ENCODE results near the gene ZBTB24. TPM values are rescaled to one million over a fixed set of nuclear protein-coding genes. Genes with fewer than 3 reads are reported as not detected.

ZBTB24 gene
- polyA plus RNA-seq, 3 donors, result 3.1 to 4.7 (median 3.4) TPM

- no peak overlapping the region for H3K4me3 ChIP-seq (replicated peaks in 1 of 3; ENCODE audit: low read depth in 2 of 3, low read length in 3 of 3)
- DNase-seq, result no peak
- H3K9me3 Mint-ChIP-seq, result peaks cover 0 to 5% (median 0%) of the 10 kb centered on the region in 7 donors
- H3K9me3 ChIP-seq (replicated peaks in 1 of 2; ENCODE audit: control insufficient read depth in 1 of 2, insufficient read depth in 1 of 2, low read length in 2 of 2), result peaks cover 0 to 2% of the 10 kb centered on the region in 2 donors
- no peak overlapping the region for H2AFZ ChIP-seq (ENCODE audit: insufficient read depth, low read depth, low read length, poor library complexity, severe bottlenecking)
- 100% methylated on average over 3 of the region's 6 CpGs for WGBS (ENCODE audit: insufficient coverage)
- intact Hi-C loops (cut with micrococcal nuclease), result loop anchor here in 1 of 2 donors (5.0 to 10.0 kb wide), 2 partner anchors 75 to 363 kb away; partner anchors contain the start of genes CD164, CEP57L1 and SESN1
- TF ChIP-seq CTCF (IDR thresholded peaks at IDR 0.05), result no peak
- peak overlapping the region in 4 of 7 donors; percentile 16 to 70 (median 68) for H3K27ac Mint-ChIP-seq
- H3K27ac ChIP-seq (ENCODE audit: low read depth in 1 of 2, low read length in 2 of 2), result no peak overlapping the region
- peaks cover 12 to 26% of the 10 kb centered on the region in 2 donors for H3K36me3 ChIP-seq (replicated peaks in 1 of 2; ENCODE audit: control insufficient read depth in 1 of 2, insufficient read depth in 2 of 2, low read length in 2 of 2)
- H3K27me3 ChIP-seq (ENCODE audit: control insufficient read depth in 2 of 2, insufficient read depth in 2 of 2, low read length in 2 of 2), result no peaks in the 10 kb centered on the region
- peaks cover 17% of the 10 kb centered on the region for H4K20me1 ChIP-seq (ENCODE audit: insufficient read depth, low read length)
- peaks cover 49% of the 10 kb centered on the region for H3K4me1 Mint-ChIP-seq
- H3K9ac ChIP-seq (ENCODE audit: insufficient read depth, low read length, poor library complexity, severe bottlenecking), result no peak overlapping the region
- H3K4me1 ChIP-seq (ENCODE audit: control insufficient read depth in 1 of 2, insufficient read depth in 2 of 2, low read length in 2 of 2), result peaks cover 49 to 57% of the 10 kb centered on the region in 2 donors
- no peaks in the 10 kb centered on the region for H3K27me3 Mint-ChIP-seq (ENCODE audit: low read depth in 3 of 3)
- H3K36me3 Mint-ChIP-seq, result peaks cover 24 to 32% of the 10 kb centered on the region in 2 donors
- H3K79me2 ChIP-seq (ENCODE audit: insufficient read depth, low read length), result peaks cover 33% of the 10 kb centered on the region
- no peak overlapping the region for H3K4me2 ChIP-seq (replicated peaks; ENCODE audit: extremely low read depth, low read length, poor library complexity, severe bottlenecking)
- H3K4me3 Mint-ChIP-seq, result no peak overlapping the region
Observed at GRCh38 chr6:109457562-109457996, 25.4 kb downstream of the ZBTB24 start.

- peak overlapping the region; percentile 73 to 96 for H3K4me3 Mint-ChIP-seq
- H3K36me3 ChIP-seq (replicated peaks in 1 of 2; ENCODE audit: control insufficient read depth in 1 of 2, insufficient read depth in 2 of 2, low read length in 2 of 2), result peaks cover 14 to 26% of the 10 kb centered on the region in 2 donors
Observed at GRCh38 chr6:109456710-109457561, 26.1 kb downstream of the ZBTB24 start.

More at GRCh38 chr6:109456710-109457561, 26.1 kb downstream of the ZBTB24 start:
- H3K27me3 ChIP-seq (ENCODE audit: control insufficient read depth in 2 of 2, insufficient read depth in 2 of 2, low read length in 2 of 2), result no peaks in the 10 kb centered on the region
- peaks cover 40% of the 10 kb centered on the region for H3K79me2 ChIP-seq (ENCODE audit: insufficient read depth, low read length)
- H3K9me3 ChIP-seq (replicated peaks in 1 of 2; ENCODE audit: control insufficient read depth in 1 of 2, insufficient read depth in 1 of 2, low read length in 2 of 2), result peaks cover 0 to 2% of the 10 kb centered on the region in 2 donors
- TF ChIP-seq CTCF (IDR thresholded peaks at IDR 0.05), result no peak
- peaks cover 49 to 57% of the 10 kb centered on the region in 2 donors for H3K4me1 ChIP-seq (ENCODE audit: control insufficient read depth in 1 of 2, insufficient read depth in 2 of 2, low read length in 2 of 2)
- WGBS (ENCODE audit: insufficient coverage), result 88% methylated on average over 8 of the region's 16 CpGs
- H3K9ac ChIP-seq (ENCODE audit: insufficient read depth, low read length, poor library complexity, severe bottlenecking), result no peak overlapping the region
- H4K20me1 ChIP-seq (ENCODE audit: insufficient read depth, low read length), result peaks cover 21% of the 10 kb centered on the region
- H3K27ac ChIP-seq (ENCODE audit: low read depth in 1 of 2, low read length in 2 of 2), result no peak overlapping the region
- Mint-ChIP-seq H3K27ac (peak overlapping the region in 6 of 7 donors; percentile 13 to 96 (median 62)), H3K4me1 (peaks cover 50% of the 10 kb centered on the region), H3K36me3 (peaks cover 24 to 32% of the 10 kb centered on the region in 2 donors), H3K27me3 (ENCODE audit: low read depth in 3 of 3) (no peaks in the 10 kb centered on the region), H3K9me3 (peaks cover 0 to 5% (median 0%) of the 10 kb centered on the region in 7 donors)
- intact Hi-C loops (cut with micrococcal nuclease), result loop anchor here in 1 of 2 donors (5.0 to 10.0 kb wide), 2 partner anchors 75 to 362 kb away; partner anchors contain the start of genes CD164, CEP57L1 and SESN1
- peak overlapping the region in 1 of 3 experiments; percentile 78 for H3K4me3 ChIP-seq (replicated peaks in 1 of 3; ENCODE audit: low read depth in 2 of 3, low read length in 3 of 3)
- H2AFZ ChIP-seq (ENCODE audit: insufficient read depth, low read depth, low read length, poor library complexity, severe bottlenecking), result peak overlapping the region; percentile 64
- peak overlapping the region; percentile 81 for H3K4me2 ChIP-seq (replicated peaks; ENCODE audit: extremely low read depth, low read length, poor library complexity, severe bottlenecking)
- DNase-seq, result no peak
